ENCODE results near the gene EGFR.

EGFR gene

DNA sequence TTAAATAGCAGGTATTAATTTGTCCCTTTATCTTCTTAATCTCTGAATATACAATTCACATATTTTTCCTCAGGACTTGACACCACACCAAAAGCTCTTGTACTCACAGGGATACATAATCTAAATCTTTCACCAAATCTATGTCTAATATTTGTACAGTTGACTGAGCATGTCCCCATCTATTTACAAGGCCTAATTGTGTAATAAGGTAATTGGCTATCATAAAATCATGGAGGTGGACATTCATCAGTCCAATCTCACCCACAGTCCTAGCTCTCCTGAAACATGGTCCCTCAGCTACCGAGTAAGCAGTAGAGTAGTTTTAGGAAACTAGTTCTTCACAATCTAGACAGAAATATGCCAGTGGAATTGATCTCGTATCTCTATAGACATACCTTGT, 30.3 kb upstream of the EGFR start:
- H3F3A ChIP-seq (ENCODE audit: low read depth): no peaks in the 10 kb centered on the region
- H2AFZ ChIP-seq (ENCODE audit: low read length): no peak overlapping the region
- no peaks in the 10 kb centered on the region for H3K36me3 ChIP-seq (ENCODE audit: insufficient read depth, low read length)
- H3K4me3 ChIP-seq (ENCODE audit: low read length, poor library complexity, severe bottlenecking): no peak overlapping the region
- no peaks in the 10 kb centered on the region; the same call in 1 of the 2 replicates for H3K9me3 ChIP-seq (ENCODE audit: insufficient read depth, low read depth, low read length)
- no peaks in the 10 kb centered on the region for H3K79me2 ChIP-seq (ENCODE audit: insufficient read depth, low read length)
- H3K27me3 ChIP-seq (ENCODE audit: insufficient read depth, low read length, poor library complexity, severe bottlenecking): no peaks in the 10 kb centered on the region
- H3K4me1 ChIP-seq (ENCODE audit: insufficient read depth, low read length, poor library complexity, severe bottlenecking): no peaks in the 10 kb centered on the region
- H4K20me1 ChIP-seq (ENCODE audit: insufficient read depth, low read length, poor library complexity, severe bottlenecking): no peaks in the 10 kb centered on the region
- no peak for TF ChIP-seq CTCF (conservative IDR thresholded peaks at IDR 0.05; ENCODE audit: low read length)
- no peak for TF ChIP-seq EZH2phosphoT487 (IDR thresholded peaks at IDR 0.05; ENCODE audit: borderline replicate concordance)
- no peak overlapping the region for H3K9ac ChIP-seq (ENCODE audit: low read depth, low read length, poor library complexity, severe bottlenecking)
- no peak overlapping the region for H3K4me2 ChIP-seq (ENCODE audit: low read depth, low read length, poor library complexity, severe bottlenecking)
- H3K9me2 ChIP-seq (replicated peaks; ENCODE audit: low read depth, low read length): no peaks in the 10 kb centered on the region

DNA sequence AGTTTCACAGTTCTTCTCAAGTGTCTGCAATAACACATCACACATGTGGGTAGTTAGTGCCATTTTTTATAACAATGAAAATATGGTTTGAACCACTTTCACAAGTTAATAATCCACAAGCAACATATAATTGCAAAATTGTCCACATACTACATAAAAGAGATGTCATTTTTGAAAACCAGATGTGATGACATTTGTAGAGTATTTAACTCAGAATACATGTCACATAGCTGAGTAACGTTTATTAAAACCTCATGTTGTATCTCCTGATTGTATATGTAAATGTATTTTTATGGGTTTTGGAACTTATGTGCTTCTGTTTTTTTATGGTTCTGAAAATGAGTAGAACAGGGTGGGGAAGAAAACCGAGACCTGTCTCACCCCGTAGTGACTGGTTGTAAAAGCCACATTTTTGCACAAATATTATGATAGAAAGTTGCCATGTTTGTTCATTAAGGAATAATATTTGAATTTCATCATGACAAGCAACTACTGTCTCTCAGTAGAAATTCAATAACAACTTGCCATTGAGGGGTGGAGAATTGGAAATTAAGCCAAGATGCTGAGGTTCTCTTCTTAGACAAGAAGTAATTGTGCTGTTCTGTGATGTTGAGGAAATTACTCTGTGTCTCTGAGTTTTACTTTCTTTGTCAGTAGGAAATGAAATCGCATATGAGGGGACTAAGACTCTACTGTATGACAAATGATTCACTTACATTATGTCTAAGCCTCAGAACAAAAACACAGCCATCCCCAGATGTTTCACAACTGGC, 29.2 kb upstream of the EGFR start:
- Histone ChIP-seq H3K4me1 (ENCODE audit: insufficient read depth, low read length, poor library complexity, severe bottlenecking) (no peaks in the 10 kb centered on the region), H2AFZ (ENCODE audit: low read length) (no peak overlapping the region), H4K20me1 (ENCODE audit: insufficient read depth, low read length, poor library complexity, severe bottlenecking) (no peaks in the 10 kb centered on the region), H3K9ac (ENCODE audit: low read depth, low read length, poor library complexity, severe bottlenecking) (no peak overlapping the region), H3F3A (ENCODE audit: low read depth) (no peaks in the 10 kb centered on the region), H3K4me3 (ENCODE audit: low read length, poor library complexity, severe bottlenecking) (no peak overlapping the region), H3K4me2 (ENCODE audit: low read depth, low read length, poor library complexity, severe bottlenecking) (no peak overlapping the region), H3K79me2 (ENCODE audit: insufficient read depth, low read length) (no peaks in the 10 kb centered on the region), H3K27me3 (ENCODE audit: insufficient read depth, low read length, poor library complexity, severe bottlenecking) (no peaks in the 10 kb centered on the region), H3K9me3 (ENCODE audit: insufficient read depth, low read depth, low read length) (no peaks in the 10 kb centered on the region; the same call in 1 of the 2 replicates), H3K36me3 (ENCODE audit: insufficient read depth, low read length) (no peaks in the 10 kb centered on the region), H3K9me2 (replicated peaks; ENCODE audit: low read depth, low read length) (no peaks in the 10 kb centered on the region)
- TF ChIP-seq CTCF (conservative IDR thresholded peaks at IDR 0.05; ENCODE audit: low read length): no peak

- no peaks in the 10 kb centered on the region for H3K27me3 ChIP-seq (ENCODE audit: insufficient read depth, low read length, poor library complexity, severe bottlenecking)
- no peak overlapping the region for H3K4me3 ChIP-seq (ENCODE audit: low read length, poor library complexity, severe bottlenecking)
- H3K36me3 ChIP-seq (ENCODE audit: insufficient read depth, low read length): no peaks in the 10 kb centered on the region
- H2AFZ ChIP-seq (ENCODE audit: low read length): no peak overlapping the region
- H3K79me2 ChIP-seq (ENCODE audit: insufficient read depth, low read length): no peaks in the 10 kb centered on the region
- H3K4me1 ChIP-seq (ENCODE audit: insufficient read depth, low read length, poor library complexity, severe bottlenecking): no peaks in the 10 kb centered on the region
- no peak overlapping the region for H3K4me2 ChIP-seq (ENCODE audit: low read depth, low read length, poor library complexity, severe bottlenecking)
- H3K9me3 ChIP-seq (ENCODE audit: insufficient read depth, low read depth, low read length): no peaks in the 10 kb centered on the region; the same call in 1 of the 2 replicates
- no peaks in the 10 kb centered on the region for H4K20me1 ChIP-seq (ENCODE audit: insufficient read depth, low read length, poor library complexity, severe bottlenecking)
- no peak overlapping the region for H3K9ac ChIP-seq (ENCODE audit: low read depth, low read length, poor library complexity, severe bottlenecking)
- H3K9me2 ChIP-seq (replicated peaks; ENCODE audit: low read depth, low read length): no peaks in the 10 kb centered on the region
- H3F3A ChIP-seq (ENCODE audit: low read depth): no peaks in the 10 kb centered on the region
- TF ChIP-seq CTCF (conservative IDR thresholded peaks at IDR 0.05; ENCODE audit: low read length) (no peak), EZH2phosphoT487 (IDR thresholded peaks at IDR 0.05; ENCODE audit: borderline replicate concordance) (no peak)
Measured at GRCh38 chr7:54991341-54991740, 27.5 kb upstream of the EGFR start.

All from Loucy (cell line).